SU-DHL-6 (cell line): Measurements from ENCODE around the gene AK9.

Experiments used
- H2AFZ ChIP-seq: fragments of 200-600 bp; sonication (generic); 2 replicates; pipeline ENCODE4 v1.6.1; 2014; ENCODE audit warnings: low read depth, mild to moderate bottlenecking, moderate library complexity, mixed read lengths, antibody characterized with exemption, low read length; ENCODE audit not compliant: severe bottlenecking
- H3F3A ChIP-seq: fragments of 200-600 bp; shearing (Covaris generic); 2 replicates; pipeline ENCODE4 v1.6.0; 2016; ENCODE audit warnings: antibody characterized with exemption, mild to moderate bottlenecking; ENCODE audit not compliant: insufficient read depth
- H3K27ac ChIP-seq: fragments of 200-600 bp; sonication (generic); 2 replicates; pipeline ENCODE4 v1.5.1; 2016; ENCODE audit warnings: low read depth, mild to moderate bottlenecking, low read length, moderate library complexity, mixed read lengths
- H3K27me3 ChIP-seq: fragments of 200-600 bp; sonication (generic), shearing (Covaris generic); 2 replicates; pipeline ENCODE4 v1.6.0; 2014; ENCODE audit warnings: mild to moderate bottlenecking, low read length
- H3K36me3 ChIP-seq: fragments of 200-600 bp; sonication (generic); 2 replicates; pipeline ENCODE4 v1.6.1; 2014; ENCODE audit warnings: mild to moderate bottlenecking, low read length, mixed read lengths
- H3K4me2 ChIP-seq: fragments of 300-600, 200-600 bp; shearing (Covaris generic), sonication (generic); 2 replicates; pipeline ENCODE4 v1.6.0; 2014; ENCODE audit warnings: low read length, low read depth, mild to moderate bottlenecking; ENCODE audit not compliant: poor library complexity, severe bottlenecking
- H3K4me3 ChIP-seq: fragments of 200-600 bp; sonication (generic); 2 replicates; pipeline ENCODE4 v1.5.1; 2014; ENCODE audit warnings: antibody characterized with exemption, low read length, mild to moderate bottlenecking, mixed read lengths; ENCODE audit not compliant: insufficient read depth, poor library complexity, severe bottlenecking
- H3K79me2 ChIP-seq: fragments of 200-600 bp; sonication (generic); 2 replicates; pipeline ENCODE4 v1.6.1; 2014; ENCODE audit warnings: mild to moderate bottlenecking, low read length, moderate library complexity; ENCODE audit not compliant: insufficient read depth
- H3K9ac ChIP-seq: fragments of 200-600 bp; sonication (generic); 2 replicates; pipeline ENCODE4 v1.7.0; 2014; ENCODE audit warnings: mild to moderate bottlenecking, low read length
- H3K9me2 ChIP-seq: fragments of 200-600 bp; sonication (generic); replicated peaks from 2 replicates; pipeline ENCODE4 v1.6.1; 2014; ENCODE audit warnings: low read length; ENCODE audit not compliant: insufficient read depth
- H3K9me3 ChIP-seq: fragments of 200-600 bp; sonication (generic); 2 replicates; pipeline ENCODE4 v1.6.1; 2014; ENCODE audit warnings: low read length, mixed read lengths; ENCODE audit not compliant: insufficient read depth
- H4K20me1 ChIP-seq: fragments of 200-600 bp; sonication (generic); 2 replicates; pipeline ENCODE4 v1.6.1; 2014; ENCODE audit warnings: low read depth, mild to moderate bottlenecking, antibody characterized with exemption, low read length, moderate library complexity, mixed read lengths
- CTCF ChIP-seq: fragments of 200-600 bp; sonication (generic); IDR thresholded peaks from one replicate; pipeline ENCODE4 v1.5.1; 2017; ENCODE audit warnings: antibody characterized with exemption, mild to moderate bottlenecking, low read length, moderate library complexity; ENCODE audit not compliant: insufficient read depth, poor library complexity, severe bottlenecking
- EZH2phosphoT487 ChIP-seq: fragments of 200-600 bp; sonication (generic), shearing (Covaris generic); conservative IDR thresholded peaks from 2 replicates; pipeline ENCODE4 v1.6.1; 2018; ENCODE audit warnings: mild to moderate bottlenecking, antibody characterized with exemption, low read length, moderate library complexity, mixed read lengths

The AK9 gene

GRCh38 chr6:109506841-109507240 is 184.2 kb downstream of the AK9 start:
- Histone ChIP-seq H3K9me3 (no peaks in the 10 kb centered on the region), H4K20me1 (no peaks in the 10 kb centered on the region), H3K9ac (no peak overlapping the region), H3K4me2 (no peak overlapping the region), H3K9me2 (no peaks in the 10 kb centered on the region), H3K79me2 (no peaks in the 10 kb centered on the region), H2AFZ (no peak overlapping the region), H3K27me3 (no peaks in the 10 kb centered on the region), H3K36me3 (no peaks in the 10 kb centered on the region), H3K4me3 (no peak overlapping the region), H3K27ac (no peak overlapping the region), H3F3A (no peaks in the 10 kb centered on the region)
- TF ChIP-seq EZH2phosphoT487 (no peak), CTCF (no peak)

- no peak overlapping the region for H3K27ac ChIP-seq
- no peak overlapping the region for H3K4me2 ChIP-seq
- no peak overlapping the region for H3K9ac ChIP-seq
- no peaks in the 10 kb centered on the region for H3F3A ChIP-seq
- no peaks in the 10 kb centered on the region for H3K79me2 ChIP-seq
- no peaks in the 10 kb centered on the region for H4K20me1 ChIP-seq
- no peak overlapping the region for H2AFZ ChIP-seq
- H3K9me2 ChIP-seq = no peaks in the 10 kb centered on the region
- H3K36me3 ChIP-seq = no peaks in the 10 kb centered on the region
- H3K27me3 ChIP-seq = no peaks in the 10 kb centered on the region
- H3K9me3 ChIP-seq = no peaks in the 10 kb centered on the region
- TF ChIP-seq EZH2phosphoT487 = no peak
- no peak for TF ChIP-seq CTCF
- H3K4me3 ChIP-seq = no peak overlapping the region
Observed at GRCh38 chr6:109506314-109506713, 184.7 kb downstream of the AK9 start.

GRCh38 chr6:109503327-109504224 is 187.4 kb downstream of the AK9 start:
- H3K27me3 ChIP-seq = no peaks in the 10 kb centered on the region
- no peaks in the 10 kb centered on the region for H4K20me1 ChIP-seq
- no peak overlapping the region for H3K4me2 ChIP-seq
- H3K9ac ChIP-seq = no peak overlapping the region
- H3K4me3 ChIP-seq = no peak overlapping the region
- H3K9me2 ChIP-seq = no peaks in the 10 kb centered on the region
- no peaks in the 10 kb centered on the region for H3F3A ChIP-seq
- H3K79me2 ChIP-seq = no peaks in the 10 kb centered on the region
- H2AFZ ChIP-seq = no peak overlapping the region
- no peaks in the 10 kb centered on the region for H3K9me3 ChIP-seq
- no peak overlapping the region for H3K27ac ChIP-seq
- no peak for TF ChIP-seq CTCF
- no peak for TF ChIP-seq EZH2phosphoT487
- no peaks in the 10 kb centered on the region for H3K36me3 ChIP-seq
